C4-2B (cell line): ENCODE results near the gene RNF38.
"Not testable (repeated sequence)": the region's sequence is repeated elsewhere in the genome, so short reads cannot be mapped to it uniquely, and the experiment has no call there.

Experiments used
- CTCF ChIP-seq: fragments of 450-650 bp; conservative IDR thresholded peaks from 2 replicates; pipeline ENCODE4 v1.5.1; 2017; ENCODE audit warnings: mild to moderate bottlenecking
- ZFX ChIP-seq: fragments of 450-650 bp; IDR thresholded peaks from 2 replicates; pipeline ENCODE4 v1.6.1; 2017

GRCh38 chr9:36411410-36411809 is 11.3 kb upstream of the RNF38 start:
- TF ChIP-seq CTCF, ZFX: not testable (repeated sequence)
